NCI-H2171 (cell line): ENCODE data around the gene ATP5MG.

Experiments
- DNase-seq: peaks from one replicate; lab custom pipeline; 2025; lab: John Stamatoyannopoulos, UW

Gene ATP5MG

GRCh38 chr11:118442908-118443589, 41.6 kb downstream of the ATP5MG start:
- DNase-seq, result no peak

- DNase-seq, result no peak
These were observed 42.3 kb downstream of the ATP5MG start for GRCh38 chr11:118443590-118444218.

- DNase-seq, result no peak
These were observed 46.0 kb downstream of the ATP5MG start for GRCh38 chr11:118447423-118447822.

- no peak for DNase-seq
These were observed 46.9 kb downstream of the ATP5MG start for GRCh38 chr11:118448294-118448693.

- DNase-seq, result no peak
These were observed 48.0 kb downstream of the ATP5MG start for GRCh38 chr11:118449316-118449918.

- no peak for DNase-seq
These were observed 49.0 kb downstream of the ATP5MG start for GRCh38 chr11:118450451-118450850.
